Thyroid gland (tissue), 4 donors: ENCODE data around the gene CYP3A4. TPM values are rescaled to one million over a fixed set of nuclear protein-coding genes. Genes with fewer than 3 reads are reported as not detected.
"Not testable (repeated sequence)": the region's sequence is repeated elsewhere in the genome, so short reads cannot be mapped to it uniquely, and the experiment has no call there.

Experiments
- DNase-seq, 2 donors: peaks; one replicate each; pipeline ENCODE4 v3.0.0-alpha.2; 2019
- H3K27ac ChIP-seq, 3 donors: fragments of 200-600 bp; sonication (generic); 1 replicate in 2 of 3; 2 replicates in 1 of 3; pipeline ENCODE4 v1.5.1; 2016 to 2019; ENCODE audit warnings: mild to moderate bottlenecking in 1 of 3, moderate library complexity in 1 of 3
- H3K27me3 ChIP-seq: fragments of 200-600 bp; sonication (generic); one replicate; pipeline ENCODE4 v1.5.1; 2019
- H3K36me3 ChIP-seq, 2 donors: fragments of 200-600 bp; sonication (generic); one replicate each; pipeline ENCODE4 v1.5.1; 2016 to 2019
- H3K4me1 ChIP-seq, 2 donors: fragments of 200-600 bp; sonication (generic); one replicate each; pipeline ENCODE4 v1.5.1; 2017 to 2019
- H3K4me3 ChIP-seq, 3 donors: fragments of 200-600 bp; sonication (generic); replicated peaks in 1 of 3; 1 replicate in 2 of 3; 2 replicates in 1 of 3; pipeline ENCODE4 v1.5.1; 2016; ENCODE audit warnings: mild to moderate bottlenecking in 1 of 3
- H3K9me3 ChIP-seq: fragments of 200-600 bp; sonication (generic); one replicate; pipeline ENCODE4 v1.5.1; 2017
- CTCF ChIP-seq, 6 experiments: fragments of 200-600 bp in 3 of 6; fragments of 450-650 bp in 3 of 6; sonication (generic) in 3 of 6; IDR thresholded peaks; one replicate each; pipeline ENCODE4 v1.5.1; 2016 to 2019; ENCODE audit warnings: antibody characterized with exemption in 6 of 6, mild to moderate bottlenecking in 2 of 6, inconsistent platforms in 1 of 6, moderate library complexity in 1 of 6
- POLR2A ChIP-seq, 2 donors: fragments of 450-650 bp; IDR thresholded peaks; one replicate each; pipeline ENCODE4 v1.6.1; 2017; ENCODE audit warnings: antibody characterized with exemption in 2 of 2, mild to moderate bottlenecking in 2 of 2, moderate library complexity in 1 of 2
- WGBS, 2 donors: methylation state at CpG; one replicate each; pipeline ENCODE4 v1.1.5; 2017; 5-methylcytosine and 5-hydroxymethylcytosine counted together
- intact Hi-C: fragments of 100-400 bp; cut with DNase I; formaldehyde crosslinking; loops from one replicate; pipeline ENCODE4 v1.15.1; 2023
- total RNA-seq, 4 donors: library from RNA; depleted of rRNA; stranded (reverse); fragments of >200 nt; gene quantifications; one replicate each; pipeline ENCODE4 v1.2.3, GENCODE V29; 2016

Gene CYP3A4
- total RNA-seq, 4 donors from 2014 or later: not detected

- Histone ChIP-seq H3K27me3 (no peaks in the 10 kb centered on the region), H3K36me3 (no peaks in the 10 kb centered on the region), H3K27ac (no peak overlapping the region), H3K4me1 (no peaks in the 10 kb centered on the region), H3K9me3 (no peaks in the 10 kb centered on the region), H3K4me3 (no peak overlapping the region)
- WGBS, 2 donors: 88 to 91% methylated on average over 3 of the region's 3 CpGs
- intact Hi-C loops: no loop called here
- TF ChIP-seq POLR2A (IDR thresholded peaks at IDR 0.05) (no peak), CTCF (IDR thresholded peaks at IDR 0.05) (no peak)
- DNase-seq: no peak
These were observed 17.4 kb downstream of the CYP3A4 start for GRCh38 chr7:99766484-99767099.

GRCh38 chr7:99764478-99764877 is 19.5 kb downstream of the CYP3A4 start:
- no peak for TF ChIP-seq CTCF (IDR thresholded peaks at IDR 0.05)
- no peak for TF ChIP-seq POLR2A (IDR thresholded peaks at IDR 0.05)
- H3K36me3 ChIP-seq: no peaks in the 10 kb centered on the region
- no peaks in the 10 kb centered on the region for H3K4me1 ChIP-seq
- WGBS, 2 donors: 80 to 82% methylated on average over 3 of the region's 3 CpGs
- DNase-seq: no peak
- H3K9me3 ChIP-seq: no peaks in the 10 kb centered on the region
- no peak overlapping the region for H3K27ac ChIP-seq
- intact Hi-C loops: no loop called here
- no peak overlapping the region for H3K4me3 ChIP-seq
- H3K27me3 ChIP-seq: no peaks in the 10 kb centered on the region

- no peaks in the 10 kb centered on the region for H3K27me3 ChIP-seq
- TF ChIP-seq CTCF (IDR thresholded peaks at IDR 0.05) (no peak), POLR2A (IDR thresholded peaks at IDR 0.05) (no peak)
- no peaks in the 10 kb centered on the region for H3K4me1 ChIP-seq
- H3K27ac ChIP-seq: no peak overlapping the region
- H3K4me3 ChIP-seq: no peak overlapping the region
- H3K36me3 ChIP-seq: no peaks in the 10 kb centered on the region
- no peaks in the 10 kb centered on the region for H3K9me3 ChIP-seq
- WGBS, 2 donors: 61 to 65% methylated on average over 7 of the region's 7 CpGs
- DNase-seq: no peak
- intact Hi-C loops: no loop called here
These were observed 21.2 kb downstream of the CYP3A4 start for GRCh38 chr7:99762680-99763327.

- no peak for DNase-seq
- TF ChIP-seq CTCF (IDR thresholded peaks at IDR 0.05) (no peak), POLR2A (IDR thresholded peaks at IDR 0.05) (no peak)
- Histone ChIP-seq H3K27me3 (no peaks in the 10 kb centered on the region), H3K27ac (no peak overlapping the region), H3K9me3 (no peaks in the 10 kb centered on the region), H3K4me3 (no peak overlapping the region), H3K4me1 (no peaks in the 10 kb centered on the region), H3K36me3 (no peaks in the 10 kb centered on the region)
- intact Hi-C loops: no loop called here
- WGBS, 2 donors: 100% methylated on average over 1 of the region's 1 CpG
These were observed 28.9 kb downstream of the CYP3A4 start for GRCh38 chr7:99755085-99755484.

GRCh38 chr7:99752356-99752755 is 31.6 kb downstream of the CYP3A4 start:
- 78% methylated on average over 3 of the region's 3 CpGs for WGBS, 2 donors
- Histone ChIP-seq H3K9me3 (no peaks in the 10 kb centered on the region), H3K4me3 (no peak overlapping the region), H3K27ac (no peak overlapping the region), H3K27me3 (no peaks in the 10 kb centered on the region), H3K36me3 (no peaks in the 10 kb centered on the region), H3K4me1 (no peaks in the 10 kb centered on the region)
- intact Hi-C loops: no loop called here
- no peak for DNase-seq
- no peak for TF ChIP-seq CTCF (IDR thresholded peaks at IDR 0.05)
- no peak for TF ChIP-seq POLR2A (IDR thresholded peaks at IDR 0.05)

- DNase-seq, H3K4me1 ChIP-seq, H3K9me3 ChIP-seq, H3K27ac ChIP-seq, H3K36me3 ChIP-seq, H3K4me3 ChIP-seq, H3K27me3 ChIP-seq, intact Hi-C loops: not testable (repeated sequence)
- WGBS, 2 donors: 36 to 49% methylated on average over 5 of the region's 5 CpGs
These were observed 32.5 kb downstream of the CYP3A4 start for GRCh38 chr7:99751322-99752052.
